IMR-90 (cell line): Measurements from ENCODE around the gene QPRT. TPM values are rescaled to one million over a fixed set of nuclear protein-coding genes. Genes with fewer than 3 reads are reported as not detected.
"Not testable (repeated sequence)": the region's sequence is repeated elsewhere in the genome, so short reads cannot be mapped to it uniquely, and the experiment has no call there.

Experiments used
- ATAC-seq: fragments of 200-7000 bp; cut with Tn5 transposase; 2 replicates; pipeline ENCODE4 v1.9.1; 2020; ENCODE audit warnings: low read depth, mild to moderate bottlenecking, moderate library complexity
- BruUV-seq: library from RNA; stranded (reverse); fragments of 400-500 nt; replicated peaks from 2 replicates; lab custom pipeline; 2021; lab: Mats Ljungman, UMichigan
- CTCF ChIA-PET: fragments of 300-600 bp; formaldehyde crosslinking; extraction: SDS; loops from one replicate; lab custom pipeline; 2021; ENCODE audit warnings: antibody characterized with exemption; lab: Yijun Ruan, JAX
- POLR2A ChIA-PET: fragments of 300-600 bp; sonication (Branson Sonifier 250); formaldehyde crosslinking; loops from one replicate; lab custom pipeline; 2022; ENCODE audit warnings: antibody characterized with exemption; ENCODE audit not compliant: unreplicated experiment; lab: Charles Lee
- DNase-seq: peaks from one replicate; pipeline ENCODE4 v3.0.0; 2013
- H2AFZ ChIP-seq: replicated peaks from 2 replicates; pipeline ENCODE3; 2013; ENCODE audit warnings: low read length, mild to moderate bottlenecking; ENCODE audit not compliant: poor library complexity
- H2AK5ac ChIP-seq: 2 replicates; pipeline ENCODE4 v1.6.1; 2013; ENCODE audit warnings: low read depth, low read length, inconsistent platforms
- H2AK9ac ChIP-seq: replicated peaks from 2 replicates; pipeline ENCODE3; 2013; ENCODE audit warnings: mild to moderate bottlenecking, low read depth, low read length, moderate library complexity; ENCODE audit not compliant: poor library complexity
- H2BK120ac ChIP-seq: 2 replicates; pipeline ENCODE4 v1.6.1; 2013; ENCODE audit warnings: low read depth, low read length, inconsistent platforms
- H2BK15ac ChIP-seq: 3 replicates; pipeline ENCODE4 v1.6.1; 2013; ENCODE audit warnings: low read depth, low read length, inconsistent platforms
- H2BK20ac ChIP-seq: 2 replicates; pipeline ENCODE4 v1.6.1; 2013; ENCODE audit warnings: low read depth, mild to moderate bottlenecking, inconsistent platforms, low read length, moderate library complexity
- H2BK5ac ChIP-seq: 2 replicates; pipeline ENCODE4 v1.6.1; 2013; ENCODE audit warnings: mild to moderate bottlenecking, low read depth, low read length, inconsistent platforms; ENCODE audit not compliant: poor library complexity, severe bottlenecking
- H3K14ac ChIP-seq: replicated peaks from 2 replicates; pipeline ENCODE4 v1.6.1; 2013; ENCODE audit warnings: low read depth, low read length, inconsistent platforms
- H3K18ac ChIP-seq: 2 replicates; pipeline ENCODE4 v1.6.1; 2013; ENCODE audit warnings: low read depth, low read length, control low read depth
- H3K23ac ChIP-seq: 2 replicates; pipeline ENCODE4 v1.6.1; 2013; ENCODE audit warnings: low read depth, low read length, inconsistent platforms
- H3K27ac ChIP-seq: 2 replicates; pipeline ENCODE4 v1.5.1; 2013; ENCODE audit warnings: mild to moderate bottlenecking, control low read depth, low read length; ENCODE audit not compliant: insufficient read depth
- H3K27me3 ChIP-seq: 2 replicates; pipeline ENCODE4 v1.6.1; 2013; ENCODE audit warnings: low read length; ENCODE audit not compliant: control insufficient read depth, insufficient read depth
- H3K36me3 ChIP-seq: 2 replicates; pipeline ENCODE4 v1.6.1; 2013; ENCODE audit warnings: low read length, mixed read lengths; ENCODE audit not compliant: control insufficient read depth, insufficient read depth
- H3K4ac ChIP-seq: 2 replicates; pipeline ENCODE4 v1.6.1; 2013; ENCODE audit warnings: low read depth, low read length, inconsistent platforms
- H3K4me1 ChIP-seq: 2 replicates; pipeline ENCODE4 v1.6.1; 2013; ENCODE audit warnings: low read length, mixed read lengths; ENCODE audit not compliant: control insufficient read depth, insufficient read depth
- H3K4me2 ChIP-seq: 2 replicates; pipeline ENCODE4 v1.6.1; 2013; ENCODE audit warnings: low read depth, mild to moderate bottlenecking, control low read depth, low read length, moderate library complexity
- H3K4me3 ChIP-seq: 2 replicates; pipeline ENCODE4 v1.5.1; 2013; ENCODE audit warnings: low read depth, mild to moderate bottlenecking, control low read depth, low read length, moderate library complexity; ENCODE audit not compliant: insufficient read depth
- H3K56ac ChIP-seq: 2 replicates; pipeline ENCODE4 v1.6.1; 2013; ENCODE audit warnings: low read length, inconsistent platforms; ENCODE audit not compliant: insufficient read depth; ENCODE audit errors: extremely low read depth
- H3K79me1 ChIP-seq, 2 experiments: 2 replicates each; pipeline ENCODE4 v1.6.1; 2013; ENCODE audit warnings: low read length in 2 of 2, inconsistent platforms in 1 of 2, low read depth in 1 of 2
- H3K9ac ChIP-seq: 2 replicates; pipeline ENCODE4 v1.6.1; 2013; ENCODE audit warnings: low read depth, low read length, control low read depth
- H3K9me1 ChIP-seq: 2 replicates; pipeline ENCODE4 v1.6.1; 2013; ENCODE audit warnings: low read length, inconsistent platforms; ENCODE audit not compliant: insufficient read depth
- H3K9me3 ChIP-seq: 2 replicates; pipeline ENCODE4 v1.6.1; 2013; ENCODE audit warnings: low read length; ENCODE audit not compliant: control insufficient read depth, insufficient read depth
- H4K20me1 ChIP-seq: 2 replicates; pipeline ENCODE4 v1.6.1; 2013; ENCODE audit warnings: low read length, inconsistent platforms; ENCODE audit not compliant: insufficient read depth
- H4K5ac ChIP-seq: 2 replicates; pipeline ENCODE4 v1.6.1; 2013; ENCODE audit warnings: mild to moderate bottlenecking, low read depth, low read length, control low read depth
- H4K8ac ChIP-seq, 2 experiments: 2 replicates each; pipeline ENCODE4 v1.6.1; 2013; ENCODE audit warnings: low read depth in 2 of 2, low read length in 2 of 2, control low read depth in 1 of 2, inconsistent platforms in 1 of 2
- H4K91ac ChIP-seq: 2 replicates; pipeline ENCODE4 v1.6.1; 2013; ENCODE audit warnings: low read depth, low read length, inconsistent platforms; ENCODE audit not compliant: insufficient read depth
- WGBS, 2 experiments: methylation state at CpG; one replicate each; pipeline versions ENCODE4 v1.1.5 to v1.1.7; 2013; ENCODE audit warnings: missing lambda C conversion rate in 2 of 2; ENCODE audit not compliant: insufficient read length in 1 of 2; ENCODE audit errors: extremely low coverage in 2 of 2; 5-methylcytosine and 5-hydroxymethylcytosine counted together
- dilution Hi-C: fragments of 300-500 bp; cut with HindIII; formaldehyde crosslinking; loops from one replicate; pipeline ENCODE4 v1.14.3; 2018; ENCODE audit warnings: low sequenced_read_pairs; ENCODE audit not compliant: unreplicated experiment
- in situ Hi-C: fragments of 300-500 bp; cut with MboI; formaldehyde crosslinking; loops from 3 replicates; pipeline ENCODE4 v1.14.3; 2019; ENCODE audit warnings: low sequenced_read_pairs, inconsistent platforms, mixed read lengths
- intact Hi-C: fragments of 100-400 bp; cut with micrococcal nuclease; formaldehyde crosslinking; loops from 2 replicates; pipeline ENCODE4 v1.10.0; 2022
- polyA plus RNA-seq, 3 experiments: library from polyadenylated mRNA; depleted of rRNA; stranded (reverse); fragments of >200 nt; gene quantifications; 2 replicates each; pipeline ENCODE4 v1.2.3, GENCODE V29; 2012; ENCODE audit warnings: low replicate concordance in 1 of 3
- total RNA-seq: library from RNA; depleted of rRNA; stranded (reverse); fragments of >200 nt; gene quantifications from 2 replicates; pipeline ENCODE4 v1.2.3, GENCODE V29; 2012

The QPRT gene
- total and polyA plus RNA-seq, 2 of the 4 experiments (the other 2 are of a cell fraction) = 3.4 to 6.3 TPM

DNA sequence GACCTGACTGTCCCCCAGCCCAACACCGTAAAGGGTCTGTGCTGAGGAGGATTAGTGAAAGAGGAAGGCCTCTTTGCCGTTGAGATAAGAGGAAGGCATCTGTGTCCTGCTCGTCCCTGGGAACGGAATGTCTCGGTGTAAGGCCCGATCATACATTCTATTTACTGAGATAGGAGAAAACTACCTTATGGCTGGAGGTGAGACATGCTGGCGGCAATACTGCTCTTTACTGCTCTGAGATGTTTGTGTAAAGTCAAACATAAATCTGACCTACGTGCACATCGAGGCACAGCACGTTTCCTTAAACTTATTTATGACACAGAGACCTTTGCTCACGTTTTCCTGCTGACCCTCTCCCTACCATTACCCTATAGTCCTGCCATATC lies 61.6 kb downstream of the QPRT start:
- H3K4me2 ChIP-seq, H4K5ac ChIP-seq, H3K9me3 ChIP-seq, intact Hi-C loops, H3K18ac ChIP-seq, H3K56ac ChIP-seq, CTCF ChIA-PET, H3K4me3 ChIP-seq, H3K23ac ChIP-seq, H2AK5ac ChIP-seq, H4K91ac ChIP-seq, H3K14ac ChIP-seq, H3K79me1 ChIP-seq, H2BK120ac ChIP-seq, ATAC-seq, DNase-seq, H4K8ac ChIP-seq, H3K9me1 ChIP-seq, H2AFZ ChIP-seq, H3K27ac ChIP-seq, H4K20me1 ChIP-seq, H3K36me3 ChIP-seq, H2BK20ac ChIP-seq, H2BK15ac ChIP-seq, H2BK5ac ChIP-seq, H3K4ac ChIP-seq, POLR2A ChIA-PET, H3K9ac ChIP-seq, BruUV-seq, in situ Hi-C loops, H3K4me1 ChIP-seq, H2AK9ac ChIP-seq, dilution Hi-C loops: not testable (repeated sequence)
- 47% methylated on average over 3 of the region's 11 CpGs; no CpG with 5 or more reads in 1 of the 2 experiments for WGBS, 2 experiments
- peaks cover 38% of the 10 kb centered on the region for H3K27me3 ChIP-seq
